ES-I3 (cell line): ENCODE measurements around the gene SCG2.
A peak's percentile ranks its signal among the peaks of the same experiment; 100 is the strongest.

Experiments used
- H3K36me3 ChIP-seq: 2 replicates; pipeline ENCODE4 v1.6.1; 2013; ENCODE audit warnings: mild to moderate bottlenecking, low read length, control low read depth, moderate library complexity; ENCODE audit not compliant: insufficient read depth
- H3K4me1 ChIP-seq: 2 replicates; pipeline ENCODE4 v1.6.1; 2013; ENCODE audit warnings: mild to moderate bottlenecking, control low read depth, low read length; ENCODE audit not compliant: insufficient read depth
- H3K9ac ChIP-seq: 2 replicates; pipeline ENCODE4 v1.6.1; 2013; ENCODE audit warnings: low read depth, mild to moderate bottlenecking, low read length, moderate library complexity
- H3K9me3 ChIP-seq: 2 replicates; pipeline ENCODE4 v1.6.1; 2013; ENCODE audit warnings: mild to moderate bottlenecking, low read length, moderate library complexity; ENCODE audit not compliant: control insufficient read depth, insufficient read depth

The SCG2 gene

DNA sequence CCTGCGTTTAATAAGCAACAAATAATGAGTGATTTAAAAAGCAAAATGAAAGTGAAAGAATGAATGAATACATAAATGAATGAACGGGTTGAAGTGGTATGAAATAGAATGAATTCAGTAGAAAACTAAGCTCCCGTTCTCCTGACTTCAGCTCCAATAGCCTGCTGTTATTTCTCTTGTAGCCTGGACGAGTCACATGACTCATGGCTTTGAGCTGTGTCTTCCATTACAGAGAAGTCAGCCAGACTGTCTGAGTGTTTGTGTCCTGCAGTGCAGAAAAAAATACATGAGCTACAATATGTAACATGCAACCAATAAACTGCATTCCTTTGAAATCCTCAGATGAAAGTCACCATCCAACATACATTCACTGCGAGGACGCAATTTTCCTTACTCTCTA lies 21.2 kb downstream of the SCG2 start:
- Histone ChIP-seq H3K4me1 (peaks cover 9% of the 10 kb centered on the region), H3K36me3 (no peaks in the 10 kb centered on the region), H3K9me3 (no peaks in the 10 kb centered on the region), H3K9ac (no peak overlapping the region)

DNA sequence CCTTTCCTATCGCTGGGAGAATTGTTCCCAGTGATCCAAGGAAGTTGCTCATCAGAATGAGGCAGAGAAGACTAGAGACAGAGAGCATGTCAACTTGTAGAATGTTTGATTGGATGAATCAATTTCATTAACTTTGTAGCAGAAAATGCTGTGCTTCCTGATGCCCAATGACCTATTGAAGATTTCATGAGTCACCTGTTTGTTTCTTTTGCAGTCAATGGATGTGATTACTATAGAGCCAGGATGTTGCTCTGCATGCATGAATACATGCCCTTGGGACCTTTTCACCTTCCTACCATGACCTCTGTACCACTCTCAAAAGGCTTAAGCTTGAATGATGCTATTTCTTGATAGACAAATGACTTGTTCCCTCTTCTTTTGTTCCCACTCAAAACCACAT lies 23.3 kb downstream of the SCG2 start:
- Histone ChIP-seq H3K36me3 (no peaks in the 10 kb centered on the region), H3K9ac (no peak overlapping the region), H3K4me1 (peaks cover 9% of the 10 kb centered on the region), H3K9me3 (no peaks in the 10 kb centered on the region)

DNA sequence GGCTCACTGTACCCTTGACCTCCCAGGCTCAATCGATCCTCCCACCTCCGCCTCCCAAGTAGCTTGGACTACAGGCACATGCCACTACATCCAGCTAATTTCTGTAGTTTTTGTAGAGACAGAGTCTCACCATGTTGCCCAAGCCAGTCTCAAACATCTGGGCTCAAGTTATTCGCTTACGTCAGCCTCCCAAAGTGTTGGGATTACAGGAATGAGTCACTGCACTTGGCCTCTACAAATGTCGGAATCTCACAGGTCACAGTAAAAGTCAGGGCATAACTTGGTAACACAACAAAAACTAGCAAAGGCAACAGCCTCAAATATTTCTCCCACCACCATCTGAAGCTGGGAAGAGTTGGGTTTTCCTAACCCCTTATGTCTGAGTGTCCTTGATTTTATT lies 25.3 kb downstream of the SCG2 start:
- Histone ChIP-seq H3K9me3 (no peaks in the 10 kb centered on the region), H3K9ac (no peak overlapping the region), H3K4me1 (peaks cover 9% of the 10 kb centered on the region), H3K36me3 (no peaks in the 10 kb centered on the region)

DNA sequence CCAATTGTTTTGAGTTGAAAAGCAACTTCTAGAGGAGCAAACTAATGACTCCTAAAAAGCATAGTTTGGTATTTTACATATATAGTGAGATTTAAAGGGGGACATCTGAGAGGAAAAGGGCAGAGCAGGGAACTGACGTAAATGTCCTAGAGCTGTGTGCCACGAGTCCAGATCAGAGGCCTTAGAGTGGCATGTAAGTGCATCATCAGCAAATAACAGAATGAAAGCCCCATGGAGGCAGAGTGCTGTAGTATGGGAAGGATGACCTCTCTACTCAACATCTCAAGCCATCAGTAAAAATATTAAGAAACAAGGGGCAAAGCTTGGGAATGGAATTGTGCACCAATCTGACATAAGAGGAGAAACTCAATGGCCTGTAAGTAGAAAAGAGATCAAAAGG lies 31.4 kb downstream of the SCG2 start:
- Histone ChIP-seq H3K9ac (no peak overlapping the region), H3K4me1 (no peaks in the 10 kb centered on the region), H3K36me3 (no peaks in the 10 kb centered on the region), H3K9me3 (no peaks in the 10 kb centered on the region)

GRCh38 chr2:223566396-223566795 lies 35.8 kb downstream of the SCG2 start:
- no peak overlapping the region for H3K9ac ChIP-seq
- H3K9me3 ChIP-seq, result no peaks in the 10 kb centered on the region
- peaks cover 9% of the 10 kb centered on the region for H3K4me1 ChIP-seq
- no peaks in the 10 kb centered on the region for H3K36me3 ChIP-seq

GRCh38 chr2:223563462-223563861 lies 38.7 kb downstream of the SCG2 start:
- Histone ChIP-seq H3K4me1 (peaks cover 17% of the 10 kb centered on the region), H3K9ac (peak overlapping the region; percentile 18; the same call in 1 of the 2 replicates), H3K36me3 (no peaks in the 10 kb centered on the region), H3K9me3 (no peaks in the 10 kb centered on the region)

GRCh38 chr2:223562078-223562477 lies 40.1 kb downstream of the SCG2 start:
- no peaks in the 10 kb centered on the region for H3K9me3 ChIP-seq
- no peak overlapping the region for H3K9ac ChIP-seq
- peaks cover 17% of the 10 kb centered on the region for H3K4me1 ChIP-seq
- H3K36me3 ChIP-seq, result no peaks in the 10 kb centered on the region

DNA sequence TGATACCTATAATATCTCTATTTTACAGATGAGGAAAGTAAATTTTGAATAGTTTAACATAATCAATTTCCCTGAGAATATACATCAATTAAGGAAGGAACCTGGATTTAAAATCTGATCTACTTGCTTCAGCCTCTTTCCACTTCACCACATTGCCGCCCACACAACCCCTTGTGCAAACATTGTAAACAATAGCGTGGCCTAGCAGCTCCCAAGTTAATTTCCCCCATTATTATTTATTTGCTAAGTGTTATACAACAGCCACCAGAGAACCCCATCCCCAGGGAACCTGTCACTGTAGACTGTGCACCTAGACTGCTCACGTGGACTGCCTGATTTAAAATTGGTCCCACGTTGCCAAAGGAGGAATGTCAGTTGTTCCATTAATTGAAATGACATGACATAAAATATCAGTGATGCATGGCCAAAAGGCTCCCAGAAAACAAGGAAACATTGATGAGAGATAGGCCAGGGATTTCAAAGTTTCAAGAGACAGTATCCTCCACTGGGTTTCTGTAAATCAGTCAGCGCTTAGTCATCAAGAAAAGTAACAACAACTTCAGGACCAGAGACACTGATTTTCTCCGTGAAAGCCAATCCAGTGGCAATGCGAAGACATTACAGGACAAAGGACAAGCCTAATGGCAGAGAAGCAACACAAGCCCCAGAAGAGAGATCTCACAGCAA lies 41.3 kb downstream of the SCG2 start:
- no peaks in the 10 kb centered on the region for H3K36me3 ChIP-seq
- H3K4me1 ChIP-seq, result peaks cover 17% of the 10 kb centered on the region
- no peaks in the 10 kb centered on the region for H3K9me3 ChIP-seq
- H3K9ac ChIP-seq, result no peak overlapping the region

- Histone ChIP-seq H3K36me3 (no peaks in the 10 kb centered on the region), H3K9ac (no peak overlapping the region), H3K4me1 (peaks cover 17% of the 10 kb centered on the region), H3K9me3 (no peaks in the 10 kb centered on the region)
Measured at GRCh38 chr2:223558970-223559369, 43.2 kb downstream of the SCG2 start.

DNA sequence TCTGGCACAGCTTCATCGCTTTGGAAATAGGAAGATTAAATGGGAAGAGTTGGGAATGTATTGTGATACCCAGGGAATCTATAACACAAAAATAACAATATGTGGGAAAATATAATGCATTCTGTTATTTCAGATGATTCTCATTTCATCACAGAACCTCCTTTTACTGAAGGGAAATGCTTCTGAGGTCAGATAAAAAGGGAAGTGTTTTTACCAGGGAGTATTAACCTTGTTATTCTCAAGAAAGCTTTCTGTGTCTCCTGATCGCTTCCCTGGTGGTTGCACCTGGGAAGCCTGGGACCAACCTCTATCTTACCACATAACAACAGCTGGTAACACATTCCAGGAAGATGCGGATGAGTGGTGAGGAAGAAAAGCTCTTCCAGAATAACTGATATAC lies 47.2 kb downstream of the SCG2 start:
- Histone ChIP-seq H3K9me3 (no peaks in the 10 kb centered on the region), H3K36me3 (no peaks in the 10 kb centered on the region), H3K9ac (no peak overlapping the region), H3K4me1 (no peaks in the 10 kb centered on the region)

- Histone ChIP-seq H3K36me3 (no peaks in the 10 kb centered on the region), H3K9me3 (no peaks in the 10 kb centered on the region), H3K4me1 (no peaks in the 10 kb centered on the region), H3K9ac (no peak overlapping the region)
Measured at GRCh38 chr2:223549215-223549614, 52.9 kb downstream of the SCG2 start.

GRCh38 chr2:223548194-223548593 lies 54.0 kb downstream of the SCG2 start:
- Histone ChIP-seq H3K4me1 (no peaks in the 10 kb centered on the region), H3K9ac (no peak overlapping the region), H3K9me3 (no peaks in the 10 kb centered on the region), H3K36me3 (no peaks in the 10 kb centered on the region)
